ENCODE data around the gene CEP350.
A peak's percentile ranks its signal among the peaks of the same experiment; 100 is the strongest.

The CEP350 gene

GRCh38 chr1:180163041-180163440 lies 208.4 kb downstream of the CEP350 start:
- H4K20me1 ChIP-seq (ENCODE audit: insufficient read depth, low read length, poor library complexity, severe bottlenecking), result peaks cover 19% of the 10 kb centered on the region
- H3K9me2 ChIP-seq (replicated peaks; ENCODE audit: low read depth, low read length), result no peaks in the 10 kb centered on the region
- peak overlapping the region; percentile 74 for H3K4me2 ChIP-seq (ENCODE audit: low read depth, low read length, poor library complexity, severe bottlenecking)
- H3K4me3 ChIP-seq (ENCODE audit: low read length, poor library complexity, severe bottlenecking), result peak overlapping the region; percentile 56
- peaks cover 24% of the 10 kb centered on the region; the same call in 1 of the 2 replicates for H3K36me3 ChIP-seq (ENCODE audit: insufficient read depth, low read length)
- peaks cover 58% of the 10 kb centered on the region for H3K4me1 ChIP-seq (ENCODE audit: insufficient read depth, low read length, poor library complexity, severe bottlenecking)
- no peak overlapping the region for H2AFZ ChIP-seq (ENCODE audit: low read length)
- peaks cover 84% of the 10 kb centered on the region for H3K79me2 ChIP-seq (ENCODE audit: insufficient read depth, low read length)
- H3K9me3 ChIP-seq (ENCODE audit: insufficient read depth, low read depth, low read length), result no peaks in the 10 kb centered on the region
- no peak for TF ChIP-seq CTCF (conservative IDR thresholded peaks at IDR 0.05; ENCODE audit: low read length)
- TF ChIP-seq EZH2phosphoT487 (IDR thresholded peaks at IDR 0.05; ENCODE audit: borderline replicate concordance), result no peak
- H3F3A ChIP-seq (ENCODE audit: low read depth), result no peaks in the 10 kb centered on the region
- H3K27me3 ChIP-seq (ENCODE audit: insufficient read depth, low read length, poor library complexity, severe bottlenecking), result no peaks in the 10 kb centered on the region
- peak overlapping the region; percentile 58 for H3K9ac ChIP-seq (ENCODE audit: low read depth, low read length, poor library complexity, severe bottlenecking)
